Jurkat, Clone E6-1 (cell line): Measurements from ENCODE around the gene GINS2.

ENCODE experiments used
- DNase-seq: peaks from one replicate; pipeline ENCODE4 v3.0.0-alpha.2; 2011; ENCODE audit warnings: low read depth, low spot score
- H3K4me3 ChIP-seq: 2 replicates; pipeline ENCODE4 v1.5.1; 2011; ENCODE audit warnings: mild to moderate bottlenecking, low read length, control low read depth, moderate library complexity

Gene GINS2

DNA sequence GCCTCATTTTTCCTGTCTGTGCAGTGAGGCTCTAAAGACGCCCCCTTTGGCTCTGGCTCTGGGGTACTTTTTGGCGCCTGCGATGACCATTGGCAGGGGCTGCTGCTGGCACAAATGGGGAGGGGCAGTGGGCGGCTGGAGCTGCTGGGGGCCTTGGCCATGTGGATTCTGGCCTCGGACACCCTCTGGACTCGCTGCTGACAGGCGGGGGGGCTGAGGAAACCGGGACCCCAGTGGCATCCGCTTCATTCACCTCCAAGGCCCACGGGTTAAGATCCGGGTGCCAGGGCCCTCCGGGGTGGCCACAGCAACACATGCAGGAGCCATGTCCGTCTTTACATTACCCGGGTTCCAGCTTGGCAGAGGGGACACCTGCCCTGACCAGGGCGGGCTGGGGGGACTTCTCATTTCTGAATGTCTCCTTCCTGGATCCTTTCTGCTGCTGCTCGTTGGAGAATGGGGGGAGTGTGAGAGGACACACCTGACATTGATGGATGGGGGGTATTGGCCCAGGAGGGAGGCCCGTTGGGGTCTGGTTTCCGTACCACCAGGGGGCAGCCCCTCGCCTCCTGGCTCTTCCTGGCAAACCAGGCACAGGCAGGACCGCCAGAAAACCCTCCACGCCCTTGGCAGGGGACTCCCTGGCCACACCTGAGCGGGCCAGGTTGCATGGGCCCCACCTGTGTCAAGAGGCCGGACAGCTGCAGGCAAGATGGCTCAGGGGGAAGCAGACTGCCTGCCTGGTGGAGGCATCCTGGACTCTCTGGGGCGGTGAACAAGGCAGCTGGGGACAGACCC lies 53.8 kb downstream of the GINS2 start:
- DNase-seq, result no peak
- no peak overlapping the region for H3K4me3 ChIP-seq

DNA sequence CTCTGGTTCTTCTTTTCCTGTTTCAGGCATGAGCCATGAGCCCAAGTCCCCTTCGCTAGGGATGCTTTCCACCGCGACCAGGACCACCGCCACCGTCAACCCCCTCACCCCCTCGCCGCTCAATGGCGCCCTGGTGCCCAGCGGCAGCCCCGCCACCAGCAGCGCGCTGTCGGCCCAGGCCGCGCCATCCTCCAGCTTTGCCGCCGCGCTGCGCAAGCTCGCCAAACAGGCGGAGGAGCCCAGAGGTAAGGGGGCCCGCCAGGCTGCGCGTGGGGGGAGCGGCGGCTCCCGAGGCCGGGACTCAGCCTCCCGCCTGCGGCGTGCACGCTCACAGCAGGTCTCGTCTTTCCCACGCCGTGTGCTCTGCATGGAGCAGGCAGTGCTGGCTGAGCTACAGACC lies 54.9 kb downstream of the GINS2 start:
- H3K4me3 ChIP-seq, result no peak overlapping the region

DNA sequence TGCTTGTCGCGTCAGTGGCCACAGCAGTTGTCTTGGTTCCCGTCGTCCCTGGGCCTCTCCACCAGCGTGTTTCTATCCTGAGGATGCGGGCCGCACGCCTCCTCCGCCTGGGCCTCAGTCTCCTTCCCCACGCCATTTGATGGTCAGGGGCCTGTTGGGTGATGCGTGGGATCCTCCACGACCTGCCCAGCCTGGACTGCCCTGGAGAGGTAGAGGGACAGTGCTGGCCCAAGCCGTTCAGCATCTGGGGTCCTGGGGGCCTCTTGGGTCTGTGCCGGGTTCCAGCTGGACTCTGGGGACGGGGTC lies 55.4 kb downstream of the GINS2 start:
- H3K4me3 ChIP-seq, result no peak overlapping the region
- no peak for DNase-seq

More for the DNA sequence above, 54.9 kb downstream of the GINS2 start:
- DNase-seq, result no peak

DNA sequence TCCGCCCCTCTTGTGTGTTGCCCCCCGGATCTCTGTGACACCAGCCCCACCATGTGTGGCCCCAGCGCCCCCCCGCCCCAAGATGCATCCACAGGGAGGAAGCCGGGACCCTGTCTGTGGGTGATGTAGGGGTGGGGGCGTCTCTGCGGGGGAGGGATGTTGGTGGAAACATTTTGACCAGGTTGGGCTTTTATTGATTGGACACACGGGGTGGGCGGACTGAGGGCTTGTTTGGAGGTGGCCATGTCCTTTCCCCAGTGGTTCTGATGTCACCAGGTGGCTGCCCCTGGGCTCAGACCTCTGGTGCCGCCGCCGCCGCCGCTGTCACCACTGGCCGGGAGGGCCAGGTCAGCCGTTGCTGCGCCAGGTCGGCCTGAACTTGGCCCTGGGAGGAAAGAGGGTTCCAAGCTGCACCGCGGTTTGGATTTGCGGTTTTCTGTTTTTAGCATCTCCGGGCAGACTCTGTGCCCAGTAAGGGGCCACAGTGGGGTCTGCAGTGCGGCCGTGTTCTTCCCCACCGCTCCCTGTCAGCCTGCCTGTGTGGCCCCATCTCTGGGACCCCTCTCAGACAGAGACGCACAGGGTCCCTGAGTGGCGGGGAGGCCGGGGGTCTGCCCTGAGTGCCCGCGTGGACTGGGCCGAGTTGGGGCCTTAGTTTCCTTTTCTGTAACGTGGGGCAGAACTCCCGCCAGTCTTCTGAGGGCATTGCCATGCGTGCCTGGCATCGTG lies 55.9 kb downstream of the GINS2 start:
- no peak for DNase-seq
- no peak overlapping the region for H3K4me3 ChIP-seq

DNA sequence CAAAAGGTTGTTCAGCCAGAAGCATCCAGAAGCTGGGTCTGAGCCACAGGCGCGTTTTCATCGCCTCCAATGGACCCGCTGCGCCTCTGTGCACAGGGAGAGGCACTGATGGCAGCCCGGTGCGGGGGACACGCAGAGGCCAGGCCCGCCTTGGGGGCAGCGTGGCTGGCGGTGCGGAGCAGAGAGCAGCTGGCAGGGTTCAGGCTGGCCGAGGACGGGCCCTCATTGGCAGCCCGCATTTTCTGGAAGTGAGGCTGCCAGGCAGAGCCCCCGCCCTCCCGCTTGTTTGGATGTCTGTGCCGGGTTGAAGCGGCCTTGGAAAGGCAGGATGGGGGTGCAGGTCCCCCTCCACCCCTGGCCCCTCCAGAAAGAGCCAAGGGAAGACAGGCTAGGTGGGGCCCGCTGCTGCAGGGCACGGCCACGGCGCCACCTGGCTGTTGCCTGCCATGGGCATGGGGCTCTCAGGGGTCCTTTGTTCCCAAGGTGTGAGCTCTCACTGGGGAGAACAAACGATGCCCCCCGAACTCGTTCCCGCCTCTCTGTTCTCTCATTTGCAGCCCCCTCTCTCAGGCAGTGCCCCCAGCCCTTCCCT lies 56.9 kb downstream of the GINS2 start:
- H3K4me3 ChIP-seq, result no peak overlapping the region
- DNase-seq, result no peak

DNA sequence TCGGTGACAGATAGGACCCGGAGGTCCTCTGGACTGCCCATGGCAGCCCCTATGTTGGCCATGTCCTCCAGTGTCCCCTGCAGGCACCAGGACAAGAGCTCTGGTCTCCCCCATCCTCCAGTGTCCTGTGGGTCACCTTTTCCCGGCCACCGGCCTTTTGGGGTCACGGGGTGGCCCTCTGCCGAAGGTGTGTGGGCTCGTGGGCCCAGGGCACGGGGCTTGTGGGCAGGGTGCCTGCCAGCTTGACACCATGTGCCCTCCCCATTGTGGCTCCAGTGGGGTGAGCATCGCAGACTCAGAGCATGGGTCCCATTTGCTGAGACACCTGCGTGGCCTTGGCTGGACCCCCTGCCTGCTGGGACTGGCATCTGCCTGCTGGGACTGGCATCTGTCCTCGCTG lies 57.5 kb downstream of the GINS2 start:
- no peak for DNase-seq
- H3K4me3 ChIP-seq, result no peak overlapping the region

DNA sequence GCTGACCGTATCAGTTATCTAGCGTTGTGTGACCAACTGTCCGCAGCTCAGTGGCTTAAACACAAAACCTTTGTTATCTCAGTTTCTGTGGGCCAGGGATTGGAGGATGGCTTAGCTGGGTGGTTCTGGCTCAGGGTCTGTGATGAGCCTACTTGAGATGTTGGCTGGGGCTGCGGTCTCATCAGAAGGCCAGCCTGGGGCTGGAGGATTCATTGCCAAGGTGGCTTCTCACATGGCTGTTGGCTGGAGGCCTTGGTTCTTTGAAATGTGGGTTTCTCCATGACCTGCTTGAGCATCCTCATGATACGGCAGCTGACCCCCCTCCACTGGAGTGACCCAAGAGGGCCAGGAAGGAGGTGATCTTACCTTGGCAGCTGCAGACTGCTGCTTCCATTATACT lies 58.9 kb downstream of the GINS2 start:
- no peak overlapping the region for H3K4me3 ChIP-seq
- no peak for DNase-seq

DNA sequence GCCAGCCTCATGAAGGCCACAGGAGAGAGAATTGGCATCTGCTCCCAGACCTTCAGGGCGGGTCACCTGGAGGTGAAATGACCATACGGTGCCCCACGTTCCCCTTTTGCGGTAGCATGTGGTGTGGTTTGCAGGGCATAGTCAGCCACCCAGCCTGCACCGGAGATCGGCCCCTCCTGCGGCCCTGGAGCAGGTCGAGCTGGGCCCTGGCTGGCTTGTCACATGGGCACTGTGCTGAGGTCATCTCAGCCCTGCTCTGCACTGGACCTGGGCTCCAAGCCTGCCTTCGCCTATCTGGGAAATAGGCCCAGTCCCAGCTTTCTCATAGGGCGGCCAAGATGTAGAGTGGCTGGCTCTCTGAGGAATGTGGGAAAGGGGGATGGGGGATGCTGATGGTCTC lies 59.4 kb downstream of the GINS2 start:
- H3K4me3 ChIP-seq, result no peak overlapping the region
- no peak for DNase-seq

DNA sequence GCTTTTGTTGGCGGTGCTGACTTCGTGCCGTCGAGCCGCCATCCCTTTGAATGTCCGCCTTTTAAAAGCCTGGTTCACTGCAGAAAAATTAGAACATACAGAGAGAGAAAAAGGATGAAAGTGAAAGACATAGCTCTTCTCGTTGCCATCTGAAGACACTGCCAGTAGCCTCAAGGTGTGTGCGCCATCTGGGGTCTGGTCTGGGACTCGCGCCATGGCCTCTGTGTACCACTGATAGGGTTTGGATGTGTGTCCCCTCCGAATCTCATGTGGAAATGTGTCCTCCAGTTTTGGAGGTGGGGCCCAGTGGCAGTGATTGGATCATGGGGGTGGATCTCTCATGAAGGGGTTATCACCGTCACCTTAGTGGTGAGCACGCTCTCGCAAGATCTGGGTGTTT lies 60.1 kb downstream of the GINS2 start:
- no peak for DNase-seq
- no peak overlapping the region for H3K4me3 ChIP-seq

DNA sequence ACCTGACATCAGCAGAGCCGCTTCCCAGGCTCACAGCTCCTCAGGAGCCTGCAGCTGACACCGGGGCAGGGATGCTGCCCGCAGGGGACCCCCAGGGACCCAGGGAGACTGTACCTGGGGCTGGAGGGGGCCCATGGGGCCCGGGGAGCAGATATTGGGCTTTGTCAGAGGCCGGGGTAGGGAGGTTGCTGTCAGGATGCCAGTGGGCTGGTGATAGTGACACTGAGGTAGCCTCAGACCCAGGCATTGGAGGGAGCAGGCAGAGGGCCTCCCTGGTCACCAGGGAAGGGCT lies 60.5 kb downstream of the GINS2 start:
- DNase-seq, result no peak
- H3K4me3 ChIP-seq, result no peak overlapping the region

DNA sequence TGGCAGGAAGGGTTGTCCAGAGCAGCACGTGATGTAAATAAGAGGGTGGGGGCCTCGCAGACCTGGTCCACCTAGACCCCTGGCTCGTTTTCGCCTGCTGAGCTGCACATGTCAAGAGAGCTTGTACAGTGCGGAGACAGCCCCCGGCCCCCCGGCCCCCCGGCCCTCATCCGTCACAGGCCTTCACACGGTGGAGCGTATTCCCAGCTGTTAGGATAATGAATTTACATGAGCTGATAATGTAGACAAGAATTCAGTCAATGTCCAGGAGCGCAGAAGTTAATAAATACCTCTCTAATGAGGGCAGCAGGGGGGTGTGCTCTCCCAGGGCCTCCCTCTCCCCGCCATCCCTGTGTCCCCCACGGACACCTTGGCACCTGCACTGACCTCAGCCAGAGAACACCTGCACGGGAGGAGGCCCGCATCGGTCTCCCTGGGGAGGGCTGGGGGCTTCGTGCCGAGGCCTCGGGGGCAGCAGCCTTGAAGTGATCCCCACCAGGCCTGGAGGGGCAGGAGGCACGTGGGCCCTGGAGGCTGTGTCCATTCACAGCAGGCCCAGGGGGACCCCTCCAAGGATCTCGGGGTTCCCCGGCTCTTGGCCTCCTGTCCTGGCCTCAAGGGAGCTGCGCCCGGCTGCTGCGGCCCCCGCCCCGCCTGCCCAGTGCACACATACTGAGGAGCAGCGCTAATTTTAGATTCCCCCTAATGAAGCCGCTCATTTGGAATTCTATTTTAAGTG lies 61.1 kb downstream of the GINS2 start:
- no peak for DNase-seq
- H3K4me3 ChIP-seq, result no peak overlapping the region

DNA sequence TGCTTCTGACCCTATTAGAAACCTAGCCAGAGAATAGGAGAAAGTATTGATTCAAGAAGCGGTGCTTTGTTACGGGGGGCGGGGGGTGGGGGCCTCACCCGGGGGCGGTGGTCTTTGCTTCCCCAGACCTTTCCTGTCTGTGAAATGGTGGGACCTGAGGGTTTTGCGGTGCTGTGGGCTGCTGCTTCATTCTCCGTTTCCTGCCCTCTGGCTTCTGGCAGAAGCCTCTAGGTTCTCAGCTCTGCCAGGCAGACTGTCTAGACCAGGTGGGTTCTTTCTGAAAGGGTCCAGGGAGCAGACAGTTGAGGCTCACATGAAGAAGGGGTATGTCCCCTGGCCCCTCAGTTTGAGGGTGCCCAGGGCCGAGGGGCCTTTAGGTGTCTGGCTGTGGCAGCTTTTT lies 61.7 kb downstream of the GINS2 start:
- DNase-seq, result no peak

More for the DNA sequence above, 61.7 kb downstream of the GINS2 start:
- H3K4me3 ChIP-seq, result no peak overlapping the region
